Liver (tissue), 3 donors: ENCODE data around the gene PPM1L.

Source experiments
- TAF1 ChIP-seq: conservative IDR thresholded peaks from 2 replicates; pipeline ENCODE4 v1.6.1; 2016; ENCODE audit warnings: antibody characterized with exemption, mild to moderate bottlenecking
- TF ChIP-seq, protein P1 (sequence below): fragments of 150-350 bp; IDR thresholded peaks from 2 replicates; pipeline ENCODE4 v1.5.1; 2017; ENCODE audit warnings: improper control_type of control experiment, low read depth, low read length; ENCODE audit not compliant: missing input control
- donor health status: healthy.
- donor health status: healthy.

DNA sequence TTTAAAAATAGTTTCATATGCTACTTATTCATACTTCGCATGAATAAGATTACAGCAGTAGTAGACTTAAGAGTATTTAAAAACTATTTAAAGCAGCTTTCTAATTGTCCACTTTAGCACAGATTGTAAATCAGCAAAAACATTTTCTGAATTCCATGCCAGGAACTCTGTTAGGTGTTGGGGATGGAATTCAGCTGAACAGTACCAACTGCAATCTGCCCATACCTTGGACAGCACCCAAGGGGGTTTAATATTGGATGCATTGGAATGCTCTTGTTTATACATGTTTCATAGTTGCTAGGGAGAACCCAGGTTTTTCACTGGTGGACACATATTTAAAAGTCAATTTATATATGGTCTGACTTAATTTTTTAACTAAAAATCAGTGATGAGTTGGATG, 74.8 kb downstream of the PPM1L start:
- TF ChIP-seq, protein P1, sequence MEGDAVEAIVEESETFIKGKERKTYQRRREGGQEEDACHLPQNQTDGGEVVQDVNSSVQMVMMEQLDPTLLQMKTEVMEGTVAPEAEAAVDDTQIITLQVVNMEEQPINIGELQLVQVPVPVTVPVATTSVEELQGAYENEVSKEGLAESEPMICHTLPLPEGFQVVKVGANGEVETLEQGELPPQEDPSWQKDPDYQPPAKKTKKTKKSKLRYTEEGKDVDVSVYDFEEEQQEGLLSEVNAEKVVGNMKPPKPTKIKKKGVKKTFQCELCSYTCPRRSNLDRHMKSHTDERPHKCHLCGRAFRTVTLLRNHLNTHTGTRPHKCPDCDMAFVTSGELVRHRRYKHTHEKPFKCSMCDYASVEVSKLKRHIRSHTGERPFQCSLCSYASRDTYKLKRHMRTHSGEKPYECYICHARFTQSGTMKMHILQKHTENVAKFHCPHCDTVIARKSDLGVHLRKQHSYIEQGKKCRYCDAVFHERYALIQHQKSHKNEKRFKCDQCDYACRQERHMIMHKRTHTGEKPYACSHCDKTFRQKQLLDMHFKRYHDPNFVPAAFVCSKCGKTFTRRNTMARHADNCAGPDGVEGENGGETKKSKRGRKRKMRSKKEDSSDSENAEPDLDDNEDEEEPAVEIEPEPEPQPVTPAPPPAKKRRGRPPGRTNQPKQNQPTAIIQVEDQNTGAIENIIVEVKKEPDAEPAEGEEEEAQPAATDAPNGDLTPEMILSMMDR, result no peak
- no peak for TF ChIP-seq TAF1
